HL-60/S4 treated with retinoic acid at 250 ng/mL for 4 days and 3 days (cell line): ENCODE results near the gene AMD1.
"Not testable (repeated sequence)": the region's sequence is repeated elsewhere in the genome, so short reads cannot be mapped to it uniquely, and the experiment has no call there.

Experiments
- in situ Hi-C: fragments of 300-500 bp; cut with MboI; formaldehyde crosslinking; loops from 2 replicates; pipeline ENCODE4 v1.7.0; 2022; ENCODE audit warnings: low sequenced_read_pairs

The AMD1 gene

GRCh38 chr6:110876806-110877564, 2.4 kb downstream of the AMD1 start:
- in situ Hi-C loops: no loop called here

DNA sequence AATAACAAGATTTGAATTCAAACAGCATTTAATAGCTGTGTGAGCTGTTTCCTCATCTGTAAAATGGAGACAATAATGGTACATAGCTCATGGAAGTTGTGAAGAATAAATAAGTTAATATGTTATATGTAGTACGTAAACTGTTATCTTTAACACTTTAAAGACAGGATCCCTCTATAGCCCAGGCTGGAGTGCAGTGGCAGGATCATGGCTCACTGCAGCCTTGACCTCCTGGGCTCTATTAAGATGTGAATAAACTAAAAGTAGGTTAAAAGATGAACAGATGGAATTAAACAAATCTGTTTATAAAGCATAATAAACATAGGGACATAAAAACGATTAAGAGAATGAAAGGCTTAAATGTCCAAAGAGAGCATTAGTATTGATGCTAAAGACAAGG, 3.0 kb downstream of the AMD1 start:
- in situ Hi-C loops: no loop called here

DNA sequence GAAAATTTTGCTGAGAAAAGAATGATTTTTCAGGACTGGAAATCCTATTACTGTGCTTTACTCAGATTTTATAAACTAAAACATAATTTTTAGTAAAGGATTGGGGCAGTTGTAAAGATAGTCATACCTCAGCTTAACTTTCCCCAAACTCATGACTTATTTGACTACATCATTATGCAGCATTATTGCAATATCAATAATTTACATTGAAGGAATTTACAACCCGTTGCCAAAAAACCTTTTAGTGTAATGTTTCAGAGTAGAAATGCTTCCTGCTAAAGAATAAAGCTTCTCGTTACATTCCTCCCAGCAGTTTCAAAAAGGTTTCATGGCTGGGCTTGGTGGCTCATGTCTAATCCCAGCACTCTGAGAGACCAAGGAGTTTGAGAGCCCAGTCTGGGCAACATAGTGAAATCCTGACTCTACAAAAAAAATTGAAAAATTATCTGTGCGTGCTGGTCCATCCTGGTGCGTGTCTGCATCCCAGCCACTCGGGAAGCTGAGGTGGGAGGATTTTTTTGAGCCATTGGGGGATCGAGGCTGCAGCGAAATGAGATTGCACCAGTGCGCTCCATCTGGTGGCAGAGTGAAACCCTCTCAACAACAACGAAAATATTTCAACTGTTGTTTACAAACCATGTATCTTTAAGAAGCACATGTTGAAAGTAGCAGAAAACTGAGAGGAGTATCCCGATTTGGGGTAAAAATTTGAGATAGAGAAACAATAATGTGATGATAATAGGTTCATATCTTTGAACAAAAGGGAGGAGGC, 4.4 kb downstream of the AMD1 start:
- in situ Hi-C loops: no loop called here

GRCh38 chr6:110880651-110881050, 6.1 kb downstream of the AMD1 start:
- in situ Hi-C loops: loop anchor here (10.0 kb wide), 1 partner anchor 196 kb away; no protein-coding TSS in a partner anchor

DNA sequence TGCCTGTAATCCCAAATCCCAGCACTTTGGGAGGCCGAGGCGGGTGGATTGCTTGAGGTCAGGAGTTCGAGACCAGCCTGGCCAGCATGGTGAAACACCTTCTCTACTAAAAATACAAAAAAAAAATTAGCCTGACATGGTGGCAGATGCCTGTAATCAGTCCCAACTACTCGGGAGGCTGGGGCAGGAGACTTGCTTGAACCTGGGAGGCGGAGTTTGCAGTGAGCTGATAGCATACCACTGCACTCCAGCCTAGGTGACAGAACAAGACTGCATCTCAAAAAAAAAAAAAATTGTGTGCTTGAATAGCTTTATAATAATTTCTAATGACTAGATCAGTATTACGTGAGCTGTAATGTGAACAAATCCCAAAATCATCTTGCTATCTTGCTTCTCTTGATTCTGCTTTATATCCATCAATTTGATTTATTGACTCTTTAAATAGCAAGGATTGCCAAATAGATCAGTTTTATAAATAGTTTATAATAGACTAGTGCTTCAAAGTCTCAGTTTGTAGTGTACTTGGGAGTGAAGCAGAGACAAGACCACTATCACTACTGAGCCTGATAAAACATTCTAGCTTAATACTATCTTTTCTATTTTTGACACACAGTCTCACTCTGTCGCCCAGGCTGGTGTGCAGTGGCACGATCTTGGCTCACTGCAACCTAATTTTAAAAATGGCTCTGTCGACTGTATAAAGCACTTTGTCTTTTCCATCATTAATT, 7.1 kb downstream of the AMD1 start:
- in situ Hi-C loops: loop anchor here (10.0 kb wide), 1 partner anchor 197 kb away; no protein-coding TSS in a partner anchor

DNA sequence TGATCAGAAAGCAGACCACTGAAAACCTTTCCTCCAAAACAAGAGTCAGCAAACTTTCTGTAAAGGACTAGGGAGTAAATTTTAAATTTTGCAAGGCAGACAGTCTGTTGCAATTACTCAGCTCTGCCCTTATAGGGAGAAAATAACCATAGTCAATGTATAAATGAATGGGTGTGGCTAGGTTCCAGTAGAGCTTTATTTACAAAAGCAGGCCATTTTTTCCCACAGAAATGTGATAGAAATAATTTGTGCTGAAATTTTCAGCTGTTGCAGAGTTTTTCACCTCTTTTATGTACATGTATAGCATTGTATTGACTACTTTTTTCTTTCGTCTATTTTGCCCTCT, 7.7 kb downstream of the AMD1 start:
- in situ Hi-C loops: loop anchor here (10.0 kb wide), 1 partner anchor 197 kb away; no protein-coding TSS in a partner anchor

GRCh38 chr6:110882824-110883554, 8.4 kb downstream of the AMD1 start:
- in situ Hi-C loops: loop anchor here (10.0 kb wide), 1 partner anchor 198 kb away; no protein-coding TSS in a partner anchor

- in situ Hi-C loops: loop anchor here (10.0 kb wide), 1 partner anchor 200 kb away; no protein-coding TSS in a partner anchor
These were observed 9.7 kb downstream of the AMD1 start for GRCh38 chr6:110884321-110884720.

GRCh38 chr6:110885526-110885925, 10.9 kb downstream of the AMD1 start:
- in situ Hi-C loops: loop anchor here (10.0 kb wide), 1 partner anchor 201 kb away; no protein-coding TSS in a partner anchor

DNA sequence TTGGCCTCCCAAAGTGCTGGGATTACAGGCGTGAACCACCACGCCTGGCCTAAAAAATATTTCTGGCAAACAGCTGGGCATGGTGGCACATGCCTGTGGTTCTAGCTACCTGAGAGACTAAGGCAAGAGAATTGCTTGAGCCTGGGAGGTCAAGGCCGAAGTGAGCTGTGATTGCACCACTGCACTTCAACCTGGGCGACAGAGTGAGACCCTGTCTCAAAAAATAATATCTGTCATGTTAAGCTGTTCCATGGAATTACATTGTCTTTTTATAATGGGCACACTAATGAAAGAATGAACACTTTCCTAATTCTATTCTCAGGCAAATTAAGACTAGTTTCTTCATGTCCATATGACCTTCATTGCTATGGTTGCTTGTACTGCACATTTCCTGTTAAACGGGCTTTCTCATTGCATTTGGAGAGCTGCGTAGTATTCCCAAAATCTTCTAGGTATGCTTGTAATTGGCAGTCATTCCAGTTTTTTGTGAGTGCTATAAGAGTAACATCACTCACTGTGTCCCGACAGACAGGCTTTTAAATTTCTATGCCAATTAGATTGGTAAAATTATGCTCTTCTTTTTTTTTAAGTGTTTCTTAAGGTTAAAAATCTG, 12.1 kb downstream of the AMD1 start:
- in situ Hi-C loops: loop anchor here (10.0 kb wide), 1 partner anchor 202 kb away; no protein-coding TSS in a partner anchor

DNA sequence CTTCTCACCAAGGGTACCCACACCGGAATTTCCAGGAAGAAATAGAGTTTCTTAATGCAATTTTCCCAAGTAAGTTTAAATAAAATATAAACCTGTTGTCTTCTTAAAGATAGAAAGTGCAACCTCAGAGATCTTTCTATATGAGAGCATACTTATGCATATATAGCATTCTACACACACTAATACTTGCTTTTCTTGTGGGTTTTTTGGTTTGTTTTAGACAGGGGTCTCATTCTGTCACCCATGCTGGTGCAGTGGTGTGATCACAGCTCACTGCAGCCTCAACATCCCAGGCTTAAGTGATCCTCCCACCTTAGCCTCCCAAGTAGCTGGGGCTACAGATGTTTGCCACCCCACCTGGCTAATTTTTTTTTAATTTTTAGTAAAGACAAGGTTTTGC, 15.7 kb downstream of the AMD1 start:
- in situ Hi-C loops: no loop called here

DNA sequence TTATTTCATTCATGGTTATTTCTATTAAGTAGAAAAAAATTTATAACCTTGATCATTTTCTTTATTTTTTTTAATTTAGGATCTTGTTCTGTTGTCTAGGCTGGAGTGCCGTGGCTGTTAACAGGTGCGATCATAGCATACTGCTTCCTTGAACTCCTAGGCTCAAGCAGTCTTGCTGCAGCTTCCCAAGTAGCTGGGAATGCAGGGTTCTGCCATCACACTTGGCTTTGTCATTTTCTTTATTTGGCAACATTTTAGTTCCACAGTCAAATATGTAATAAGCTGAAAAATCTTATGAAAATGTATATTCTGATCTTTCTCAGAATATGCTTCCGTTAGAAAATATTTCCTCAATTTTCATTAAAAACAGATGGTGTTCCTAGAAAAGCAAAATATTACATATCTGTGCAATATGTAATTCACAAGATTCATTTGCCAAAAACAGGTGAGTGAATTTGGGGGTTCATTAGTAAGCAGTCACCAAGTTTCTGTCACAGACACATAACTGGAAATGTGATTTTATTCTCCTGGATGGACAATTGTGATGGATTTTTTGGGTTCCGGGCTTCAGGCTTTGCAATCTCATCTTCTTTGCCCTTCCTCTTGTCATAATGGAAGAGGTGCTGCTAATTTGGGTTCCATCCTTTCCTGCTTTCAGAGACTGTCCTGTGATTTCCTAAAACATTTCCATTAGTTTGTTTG, 21.5 kb downstream of the AMD1 start:
- in situ Hi-C loops: no loop called here

DNA sequence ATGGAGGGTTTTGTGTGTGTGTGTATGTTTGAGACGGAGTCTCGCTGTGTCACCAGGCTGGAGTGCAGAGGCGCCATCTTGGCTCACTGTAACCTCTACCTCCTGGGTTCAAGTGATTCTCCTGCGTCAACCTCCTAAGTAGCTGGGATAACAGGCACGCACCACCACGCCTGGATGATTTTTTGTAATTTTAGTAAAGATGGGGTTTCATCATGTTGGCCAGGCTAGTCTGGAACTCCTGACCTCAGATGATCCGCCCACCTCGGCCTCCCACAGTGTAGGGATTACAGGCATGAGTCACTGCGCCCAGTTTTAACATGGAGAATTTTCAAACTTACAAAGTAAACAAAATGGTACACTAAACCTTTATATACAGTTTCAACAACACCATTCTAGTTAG, 22.8 kb downstream of the AMD1 start:
- in situ Hi-C loops: no loop called here

GRCh38 chr6:110898111-110898510, 23.5 kb downstream of the AMD1 start:
- in situ Hi-C loops: no loop called here

- in situ Hi-C loops: no loop called here
These were observed 25.5 kb downstream of the AMD1 start for GRCh38 chr6:110900028-110900598.

DNA sequence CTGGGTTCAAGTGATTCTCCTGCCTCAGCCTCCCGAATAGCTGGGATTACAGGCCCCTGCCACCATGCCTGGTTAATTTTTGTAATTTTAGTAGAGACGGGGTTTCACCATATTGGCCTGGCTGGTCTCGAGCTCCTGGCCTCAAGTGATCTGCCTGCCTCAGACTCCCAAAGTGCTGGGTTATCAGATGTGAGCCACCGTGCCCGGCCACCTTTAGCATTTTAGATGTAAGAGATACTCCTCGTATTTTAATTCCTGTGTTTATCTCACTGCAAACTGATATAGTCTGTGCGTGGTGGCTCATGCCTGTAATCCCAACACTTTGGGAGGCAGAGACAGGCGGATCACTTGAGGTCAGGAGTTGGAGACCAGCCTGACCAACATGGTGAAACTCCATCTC, 27.0 kb downstream of the AMD1 start:
- in situ Hi-C loops: not testable (repeated sequence)

DNA sequence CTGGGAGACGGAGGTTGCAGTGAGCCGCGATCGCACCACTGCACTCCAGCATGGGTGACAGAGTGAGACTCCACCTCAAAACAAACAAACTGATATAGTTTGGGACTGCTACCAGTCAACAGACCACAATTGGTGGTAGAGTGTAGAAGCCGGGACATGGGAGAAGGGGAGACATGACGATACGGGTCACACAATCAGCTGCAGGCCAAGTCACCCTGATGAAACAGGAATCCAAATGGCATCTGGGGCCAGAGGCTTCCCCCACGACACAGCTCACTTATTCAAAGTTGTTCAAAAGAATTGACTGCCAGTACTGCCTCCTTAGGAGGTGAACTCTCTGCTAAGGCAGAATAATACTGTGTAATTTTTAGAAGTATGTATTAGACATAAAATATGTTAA, 27.5 kb downstream of the AMD1 start:
- in situ Hi-C loops: no loop called here

DNA sequence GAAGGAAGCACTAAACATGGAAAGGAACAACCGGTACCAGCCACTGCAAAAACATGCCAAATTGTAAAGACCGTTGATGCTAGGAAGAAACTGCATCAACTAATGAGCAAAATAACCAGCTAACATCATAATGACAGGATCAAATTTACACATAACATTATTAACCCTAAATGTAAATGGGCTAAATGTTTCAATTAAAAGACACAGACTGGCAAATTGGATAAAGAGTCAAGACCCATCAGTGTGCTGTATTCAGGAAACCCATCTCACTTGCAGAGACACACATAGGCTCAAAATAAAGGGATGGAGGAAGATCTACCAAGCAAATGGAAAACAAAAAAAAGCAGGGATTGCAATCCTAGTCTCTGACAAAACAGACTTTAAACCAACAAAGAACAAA, 31.7 kb downstream of the AMD1 start:
- in situ Hi-C loops: not testable (repeated sequence)

- in situ Hi-C loops: no loop called here
These were observed 56.2 kb downstream of the AMD1 start for GRCh38 chr6:110930781-110931180.
